CD4-positive, alpha-beta T cell treated with Interleukin-17A for 4 hours (primary cell): Measurements from ENCODE around the gene BTRC.

Source experiments
- DNase-seq: peaks from one replicate; pipeline ENCODE4 v3.0.0-alpha.2; 2020; ENCODE audit warnings: mixed read lengths

The BTRC gene

GRCh38 chr10:101550965-101551364, 197.0 kb downstream of the BTRC start:
- DNase-seq = no peak

GRCh38 chr10:101552442-101552841, 198.5 kb downstream of the BTRC start:
- DNase-seq = no peak

GRCh38 chr10:101557541-101557940, 203.6 kb downstream of the BTRC start:
- no peak for DNase-seq

- no peak for DNase-seq
These were observed 204.2 kb downstream of the BTRC start for GRCh38 chr10:101558204-101558603.

DNA sequence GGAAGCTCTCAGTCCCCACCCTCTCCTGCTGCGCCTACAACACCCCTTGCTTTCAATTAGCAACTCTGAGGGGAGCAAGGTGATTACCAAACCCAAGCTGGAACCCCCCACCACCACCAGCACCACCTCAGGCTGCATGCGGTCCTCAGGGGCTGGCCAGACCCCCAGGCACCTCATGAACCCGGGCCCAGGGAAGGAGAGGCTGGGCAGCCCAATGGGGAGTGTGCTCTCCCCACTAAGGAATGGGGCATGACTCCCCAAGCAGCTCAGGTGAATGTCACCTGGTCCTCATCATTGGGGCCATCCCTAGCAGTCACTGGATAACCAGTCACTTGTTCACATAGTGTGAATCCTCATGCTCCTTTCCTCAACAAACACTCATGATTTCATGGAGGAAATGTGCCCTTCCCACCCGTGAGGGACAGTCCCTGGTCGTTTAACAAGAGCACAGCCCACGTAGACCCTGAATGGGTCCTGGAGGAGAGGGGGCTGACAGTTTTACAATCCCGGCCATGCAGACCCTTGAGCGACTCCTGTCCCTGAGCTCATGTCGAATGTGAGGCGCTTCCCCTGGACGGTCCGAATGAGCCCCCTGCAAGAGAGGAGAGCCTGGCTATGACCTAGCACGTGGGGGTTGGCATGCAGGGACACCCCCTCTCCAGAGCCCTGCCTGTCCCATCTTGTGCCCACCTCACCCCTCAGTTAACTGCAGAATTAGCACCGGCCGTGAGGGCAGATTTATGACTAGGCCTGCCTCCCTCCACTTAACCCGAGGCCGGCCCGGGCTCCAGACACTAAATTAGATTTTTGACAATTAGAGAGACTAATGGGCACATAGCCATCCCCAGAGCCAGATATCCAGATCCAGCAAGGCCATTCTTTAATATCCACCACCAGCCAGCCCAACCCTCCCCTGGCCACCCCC, 205.0 kb downstream of the BTRC start:
- no peak for DNase-seq

GRCh38 chr10:101559596-101560297, 205.8 kb downstream of the BTRC start:
- no peak for DNase-seq

GRCh38 chr10:101560298-101561067, 206.5 kb downstream of the BTRC start:
- no peak for DNase-seq

DNA sequence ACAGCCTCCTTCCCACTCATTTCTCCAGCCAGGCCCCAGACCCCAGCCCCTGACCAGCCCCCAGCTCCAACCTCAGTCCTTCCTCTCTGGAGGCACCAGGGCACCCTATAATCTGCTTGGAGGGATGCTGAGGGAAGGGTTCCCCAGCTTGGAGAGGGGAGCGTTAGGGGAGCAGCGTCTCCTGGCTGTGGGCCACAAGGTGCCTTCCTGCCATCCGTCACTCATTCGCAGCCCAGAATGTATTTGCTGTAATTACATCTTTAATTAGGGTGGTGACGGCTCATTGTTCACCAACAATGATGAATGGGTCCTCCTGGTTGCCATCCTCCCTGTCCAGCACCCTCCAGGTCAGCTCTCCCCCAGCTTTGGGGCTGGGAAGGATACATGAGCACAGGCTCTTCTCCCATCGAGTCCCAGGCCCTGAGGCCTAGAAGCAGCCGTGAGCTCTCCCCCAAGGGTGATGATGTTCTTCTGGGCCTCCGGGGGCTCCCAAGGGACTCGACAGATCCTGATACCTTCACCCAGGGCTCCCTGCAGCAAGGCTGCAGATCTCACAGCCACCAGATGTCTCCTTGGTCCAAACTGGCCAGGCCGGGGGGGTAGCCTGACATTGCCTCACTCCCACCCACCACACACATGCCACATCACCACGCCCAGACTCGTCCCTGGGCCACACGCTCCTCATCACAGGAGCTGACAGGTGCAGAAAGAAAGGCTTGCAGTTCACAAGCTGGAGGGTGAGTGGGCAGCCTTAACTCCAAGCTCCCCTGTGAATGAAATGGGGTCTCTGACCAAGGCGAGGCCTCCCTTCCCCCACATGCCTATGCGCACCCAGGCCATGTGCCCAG, 207.3 kb downstream of the BTRC start:
- no peak for DNase-seq

- no peak for DNase-seq
These were observed 208.3 kb downstream of the BTRC start for GRCh38 chr10:101562231-101562630.

- no peak for DNase-seq
These were observed 209.0 kb downstream of the BTRC start for GRCh38 chr10:101563007-101563406.

- DNase-seq = no peak
These were observed 209.6 kb downstream of the BTRC start for GRCh38 chr10:101563497-101564040.

DNA sequence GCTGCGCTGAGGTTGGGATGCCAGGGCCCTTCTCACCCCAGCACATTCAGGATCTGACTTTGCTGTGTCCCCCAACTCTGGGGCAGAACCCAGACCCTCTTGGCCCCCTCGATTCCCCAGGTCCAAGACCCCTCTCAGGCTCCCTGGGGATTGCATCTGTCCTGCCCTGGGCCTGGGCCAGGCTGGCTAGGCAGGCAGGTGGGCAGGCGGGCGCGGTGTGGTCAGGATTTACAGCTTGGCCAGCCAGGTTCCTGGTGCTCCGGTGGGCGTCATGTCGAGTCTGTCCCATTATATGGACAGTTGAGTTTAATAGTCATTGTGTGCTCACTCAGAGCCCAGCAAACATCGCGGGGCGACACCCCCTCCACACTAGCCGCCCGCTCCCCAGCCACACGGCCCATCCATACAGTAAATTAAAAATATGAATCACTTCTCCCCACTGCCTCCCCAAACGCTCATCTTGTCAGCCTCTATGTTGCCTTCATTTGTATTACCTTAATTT, 210.6 kb downstream of the BTRC start:
- DNase-seq = no peak

GRCh38 chr10:101565370-101565900, 211.5 kb downstream of the BTRC start:
- no peak for DNase-seq

DNA sequence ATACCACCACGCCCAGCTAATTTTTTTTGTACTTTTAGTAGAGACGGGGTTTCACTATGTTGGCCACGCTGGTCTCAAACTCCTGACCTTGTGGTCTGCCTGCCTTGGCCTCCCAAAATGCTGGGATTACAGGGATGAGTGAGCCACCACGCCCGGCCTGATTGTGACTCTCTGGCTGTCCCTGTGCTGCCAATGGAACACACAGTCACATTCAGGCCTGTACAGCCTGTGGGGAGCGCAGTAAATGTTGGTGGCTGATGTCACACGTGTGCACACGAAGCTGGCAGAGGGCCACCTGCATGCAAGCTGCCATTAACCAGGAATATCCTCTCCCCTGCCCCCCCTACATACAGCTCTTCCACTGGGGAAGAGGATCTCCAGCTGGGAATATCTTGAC, 212.0 kb downstream of the BTRC start:
- DNase-seq = no peak

- DNase-seq = no peak
These were observed 212.6 kb downstream of the BTRC start for GRCh38 chr10:101566333-101567164.

DNA sequence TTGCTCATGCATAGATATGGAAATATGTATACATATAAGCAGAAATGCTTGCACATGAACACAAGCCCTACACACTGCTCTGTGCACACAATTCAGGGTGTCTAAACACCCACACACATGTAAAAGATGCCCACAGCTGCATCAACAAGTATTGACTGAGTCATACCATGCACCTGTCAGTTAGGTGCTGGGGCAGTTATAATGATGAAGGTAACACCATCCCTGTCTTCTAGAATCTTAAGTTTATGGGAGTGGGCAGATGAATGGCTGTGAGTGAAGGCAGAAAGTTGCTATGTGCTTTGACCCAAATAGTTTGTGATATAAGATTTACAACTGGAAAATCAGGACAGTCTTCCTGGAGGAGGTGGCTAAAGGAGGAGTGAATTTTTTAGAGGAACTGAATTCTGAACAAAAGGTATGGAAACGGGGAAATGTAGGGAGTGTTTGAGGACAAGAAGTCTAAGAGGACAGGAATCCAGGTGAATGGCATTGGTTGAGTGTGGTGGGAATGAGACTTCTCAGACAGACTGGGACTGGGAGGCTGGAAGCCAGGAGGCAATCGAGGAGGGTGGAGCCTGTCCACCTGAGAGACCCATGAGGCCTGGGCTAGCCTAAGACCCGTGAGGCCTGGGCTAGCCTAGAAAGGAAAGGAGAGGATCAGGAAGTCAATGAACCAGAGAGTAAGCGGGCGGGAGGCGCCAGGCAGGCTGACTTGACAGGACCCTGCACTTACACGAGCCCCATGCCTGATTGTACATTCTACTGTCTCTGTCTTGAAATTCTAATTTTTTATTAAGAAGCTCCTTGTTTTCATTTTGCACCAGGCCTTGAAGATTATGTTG, 213.4 kb downstream of the BTRC start:
- no peak for DNase-seq

GRCh38 chr10:101568054-101568745, 214.2 kb downstream of the BTRC start:
- DNase-seq = no peak

DNA sequence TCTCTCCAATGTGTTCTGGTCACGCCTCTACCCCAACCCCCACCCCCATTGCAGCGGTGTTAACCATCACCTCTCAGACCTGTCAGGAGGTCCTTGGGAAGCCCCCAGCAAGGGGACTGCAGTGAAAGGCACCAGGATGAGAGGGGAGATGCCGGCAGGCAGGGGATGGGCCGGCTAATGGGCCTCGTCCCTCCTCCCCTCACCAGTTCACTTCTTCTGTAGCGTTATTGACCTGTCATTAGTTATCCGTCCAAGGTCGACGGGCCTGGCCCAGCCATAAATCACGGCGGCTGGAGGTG, 215.3 kb downstream of the BTRC start:
- DNase-seq = no peak
